SK-N-SH treated with all-trans-retinoic acid at 6 μM for 48 hours (cell line): ENCODE measurements around the gene SCARF2.

Experiments
- ATAC-seq: fragments of 200-7000 bp; cut with Tn5 transposase; 3 replicates; pipeline ENCODE4 v1.9.1; 2020; ENCODE audit warnings: mild to moderate bottlenecking, moderate library complexity
- ARNTL ChIP-seq: fragments of 450-650 bp; formaldehyde crosslinking; IDR thresholded peaks from 2 replicates; pipeline ENCODE4 v1.5.0; 2020; ENCODE audit warnings: low read depth, mild to moderate bottlenecking, moderate library complexity, borderline replicate concordance
- BACH2 ChIP-seq: fragments of 250-450 bp; sonication (Bioruptor Pico); IDR thresholded peaks from 2 replicates; pipeline ENCODE4 v1.9.0; 2021; ENCODE audit warnings: mild to moderate bottlenecking, borderline replicate concordance
- CREB5 ChIP-seq: fragments of 250-450 bp; sonication (Bioruptor Pico); IDR thresholded peaks from 2 replicates; pipeline ENCODE4 v1.5.1; 2020; ENCODE audit warnings: low read depth, mild to moderate bottlenecking, moderate library complexity
- CSDC2 ChIP-seq: fragments of 250-450 bp; sonication (Bioruptor Pico); IDR thresholded peaks from 2 replicates; pipeline ENCODE4 v1.5.0; 2020; ENCODE audit warnings: mild to moderate bottlenecking, moderate library complexity
- CSRNP3 ChIP-seq: fragments of 250-450 bp; sonication (Bioruptor Pico); IDR thresholded peaks from 2 replicates; pipeline ENCODE4 v1.5.1; 2021; ENCODE audit warnings: mild to moderate bottlenecking, moderate library complexity
- ESRRG ChIP-seq: fragments of 250-450 bp; sonication (Bioruptor Pico); IDR thresholded peaks from 2 replicates; pipeline ENCODE4 v1.6.1; 2021; ENCODE audit warnings: mild to moderate bottlenecking
- GLIS3 ChIP-seq: fragments of 250-450 bp; sonication (Bioruptor Pico); IDR thresholded peaks from 2 replicates; pipeline ENCODE4 v1.5.0; 2020; ENCODE audit warnings: mild to moderate bottlenecking, moderate library complexity
- ISL1 ChIP-seq: fragments of 250-450 bp; sonication (Bioruptor Pico); IDR thresholded peaks from 2 replicates; pipeline ENCODE4 v2.1.2; 2022; ENCODE audit warnings: mild to moderate bottlenecking, moderate library complexity
- OSR1 ChIP-seq: fragments of 250-450 bp; sonication (Bioruptor Pico); IDR thresholded peaks from 2 replicates; pipeline ENCODE4 v1.8.0; 2022; ENCODE audit warnings: moderate library complexity, mild to moderate bottlenecking, inconsistent platforms
- PATZ1 ChIP-seq: fragments of 250-450 bp; sonication (Bioruptor Pico); IDR thresholded peaks from 2 replicates; pipeline ENCODE4 v1.8.0; 2020; ENCODE audit warnings: mild to moderate bottlenecking, moderate library complexity, borderline replicate concordance
- POU6F1 ChIP-seq: fragments of 250-450 bp; sonication (Bioruptor Pico); IDR thresholded peaks from 2 replicates; pipeline ENCODE4 v1.8.0; 2021; ENCODE audit warnings: low read depth, mild to moderate bottlenecking, moderate library complexity, borderline replicate concordance
- RARB ChIP-seq: fragments of 250-450 bp; sonication (Bioruptor Pico); IDR thresholded peaks from 2 replicates; pipeline ENCODE4 v1.8.0; 2021; ENCODE audit warnings: mild to moderate bottlenecking, moderate library complexity
- SNAI2 ChIP-seq: fragments of 250-450 bp; sonication (Bioruptor Pico); IDR thresholded peaks from 2 replicates; pipeline ENCODE4 v1.5.0; 2020; ENCODE audit warnings: mild to moderate bottlenecking, moderate library complexity
- TOX ChIP-seq: fragments of 250-450 bp; sonication (Bioruptor Pico); IDR thresholded peaks from 2 replicates; pipeline ENCODE4 v1.8.0; 2021; ENCODE audit warnings: mild to moderate bottlenecking, moderate library complexity, borderline replicate concordance
- TSHZ2 ChIP-seq: fragments of 250-450 bp; sonication (Bioruptor Pico); IDR thresholded peaks from 2 replicates; pipeline ENCODE4 v1.5.0; 2020; ENCODE audit warnings: mild to moderate bottlenecking, moderate library complexity
- ZC3H10 ChIP-seq: fragments of 250-450 bp; sonication (Bioruptor Pico); IDR thresholded peaks from 2 replicates; pipeline ENCODE4 v1.5.1; 2021; ENCODE audit warnings: mild to moderate bottlenecking, moderate library complexity
- ZFP3 ChIP-seq: fragments of 250-450 bp; sonication (Bioruptor Pico); IDR thresholded peaks from 2 replicates; pipeline ENCODE4 v1.5.0; 2020; ENCODE audit warnings: mild to moderate bottlenecking, moderate library complexity
- ZNF565 ChIP-seq: fragments of 450-650 bp; formaldehyde crosslinking; conservative IDR thresholded peaks from 2 replicates; pipeline ENCODE4 v1.5.0; 2020; ENCODE audit warnings: low read depth, mild to moderate bottlenecking, moderate library complexity
- ZNF70 ChIP-seq: fragments of 450-650 bp; formaldehyde crosslinking; IDR thresholded peaks from 2 replicates; pipeline ENCODE4 v1.5.0; 2020; ENCODE audit warnings: mild to moderate bottlenecking, moderate library complexity

SCARF2 gene

GRCh38 chr22:20424568-20424931 is 13.1 kb downstream of the SCARF2 start:
- ATAC-seq = no peak
- TF ChIP-seq ISL1 (no peak), POU6F1 (CRISPR knock-in tag) (no peak), CREB5 (no peak), TSHZ2 (CRISPR knock-in tag) (no peak), CSRNP3 (CRISPR knock-in tag) (no peak), ARNTL (CRISPR knock-in tag) (no peak), PATZ1 (no peak), ZC3H10 (no peak), ZNF565 (CRISPR knock-in tag) (no peak), CSDC2 (CRISPR knock-in tag) (no peak), ZNF70 (CRISPR knock-in tag) (no peak), RARB (CRISPR knock-in tag) (no peak), GLIS3 (CRISPR knock-in tag) (no peak), ESRRG (CRISPR knock-in tag) (no peak), TOX (CRISPR knock-in tag) (no peak), SNAI2 (CRISPR knock-in tag) (no peak), OSR1 (CRISPR knock-in tag) (no peak)

GRCh38 chr22:20423906-20424551 is 13.6 kb downstream of the SCARF2 start:
- ATAC-seq = no peak; the same call in 2 of the 3 replicates
- TF ChIP-seq CSRNP3 (CRISPR knock-in tag) (no peak), CREB5 (no peak), BACH2 (CRISPR knock-in tag) (no peak), PATZ1 (no peak), POU6F1 (CRISPR knock-in tag) (no peak), ZC3H10 (no peak), ISL1 (no peak), ZFP3 (no peak), TSHZ2 (CRISPR knock-in tag) (no peak), RARB (CRISPR knock-in tag) (no peak), SNAI2 (CRISPR knock-in tag) (no peak), ESRRG (CRISPR knock-in tag) (no peak)
